Neutrophil (primary cell): Measurements from ENCODE around the gene CLCNKA.

ENCODE experiments used
- H3K27ac ChIP-seq: fragments of 200-600 bp; sonication (generic); 2 replicates; pipeline ENCODE4 v1.5.1; 2016; ENCODE audit warnings: mild to moderate bottlenecking, moderate library complexity
- H3K27me3 ChIP-seq: fragments of 200-600 bp; sonication (generic); 2 replicates; pipeline ENCODE4 v1.6.0; 2016; ENCODE audit warnings: mild to moderate bottlenecking
- H3K36me3 ChIP-seq: fragments of 200-600 bp; sonication (generic); 2 replicates; pipeline ENCODE4 v1.5.1; 2017
- H3K4me1 ChIP-seq, 2 experiments: fragments of 200-600 bp in 1 of 2; sonication (generic) in 1 of 2; 1 replicate in 1 of 2; 2 replicates in 1 of 2; pipeline versions ENCODE4 v1.5.1 to v1.6.1; 2013 to 2016; ENCODE audit warnings: low read depth in 1 of 2, low read length in 1 of 2, mild to moderate bottlenecking in 1 of 2, moderate library complexity in 1 of 2; ENCODE audit not compliant: control insufficient read depth in 1 of 2, insufficient read depth in 1 of 2
- H3K4me3 ChIP-seq, 2 experiments: fragments of 200-600 bp in 1 of 2; sonication (generic) in 1 of 2; 1 replicate in 1 of 2; 2 replicates in 1 of 2; pipeline ENCODE4 v1.5.1; 2013 to 2016; ENCODE audit warnings: low read depth in 1 of 2, low read length in 1 of 2, mild to moderate bottlenecking in 1 of 2, moderate library complexity in 1 of 2
- H3K9me3 ChIP-seq: fragments of 200-600 bp; sonication (generic); 2 replicates; pipeline ENCODE4 v1.5.1; 2016
- TF ChIP-seq, protein P1 (sequence below): fragments of 200-600 bp; sonication (generic); IDR thresholded peaks from 2 replicates; pipeline ENCODE4 v1.5.1; 2016; ENCODE audit warnings: antibody characterized with exemption

The CLCNKA gene

DNA sequence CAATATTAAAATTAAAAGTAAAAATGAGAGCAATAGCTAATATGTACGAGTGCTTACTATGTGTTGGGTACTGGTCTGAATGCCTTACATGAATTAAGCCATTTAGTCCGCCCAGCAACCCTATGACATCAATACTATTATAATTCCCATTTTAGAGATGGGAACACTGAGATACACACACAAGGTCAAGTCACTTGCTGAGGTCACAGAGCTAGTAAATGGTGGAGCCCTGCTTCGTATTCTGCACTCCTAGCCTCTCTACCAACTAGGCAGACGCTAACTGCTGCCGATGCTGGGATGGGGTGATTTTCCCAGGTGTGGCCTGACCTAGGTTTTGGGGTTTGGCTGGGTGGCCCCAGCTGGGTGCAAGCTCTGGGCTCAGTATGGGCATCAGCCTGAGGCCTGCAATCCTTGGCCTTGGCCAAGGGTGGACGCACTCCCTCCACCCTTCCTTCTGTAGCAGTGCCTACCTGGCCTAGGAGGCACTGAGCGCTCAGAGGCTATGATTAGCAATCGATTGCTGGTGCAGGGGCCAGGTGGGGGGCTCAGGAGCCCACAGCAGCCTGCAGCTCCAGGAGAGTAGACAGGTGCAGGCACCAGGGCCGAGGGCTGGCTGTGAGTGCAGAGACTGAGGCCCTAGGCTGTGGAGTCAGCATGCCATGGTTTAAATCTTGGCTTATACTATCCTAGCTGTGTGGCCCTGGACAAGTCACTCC is 49.0 kb downstream of the CLCNKA start:
- H3K9me3 ChIP-seq = no peaks in the 10 kb centered on the region
- H3K4me3 ChIP-seq = no peak overlapping the region
- H3K27ac ChIP-seq = no peak overlapping the region
- TF ChIP-seq, protein P1, sequence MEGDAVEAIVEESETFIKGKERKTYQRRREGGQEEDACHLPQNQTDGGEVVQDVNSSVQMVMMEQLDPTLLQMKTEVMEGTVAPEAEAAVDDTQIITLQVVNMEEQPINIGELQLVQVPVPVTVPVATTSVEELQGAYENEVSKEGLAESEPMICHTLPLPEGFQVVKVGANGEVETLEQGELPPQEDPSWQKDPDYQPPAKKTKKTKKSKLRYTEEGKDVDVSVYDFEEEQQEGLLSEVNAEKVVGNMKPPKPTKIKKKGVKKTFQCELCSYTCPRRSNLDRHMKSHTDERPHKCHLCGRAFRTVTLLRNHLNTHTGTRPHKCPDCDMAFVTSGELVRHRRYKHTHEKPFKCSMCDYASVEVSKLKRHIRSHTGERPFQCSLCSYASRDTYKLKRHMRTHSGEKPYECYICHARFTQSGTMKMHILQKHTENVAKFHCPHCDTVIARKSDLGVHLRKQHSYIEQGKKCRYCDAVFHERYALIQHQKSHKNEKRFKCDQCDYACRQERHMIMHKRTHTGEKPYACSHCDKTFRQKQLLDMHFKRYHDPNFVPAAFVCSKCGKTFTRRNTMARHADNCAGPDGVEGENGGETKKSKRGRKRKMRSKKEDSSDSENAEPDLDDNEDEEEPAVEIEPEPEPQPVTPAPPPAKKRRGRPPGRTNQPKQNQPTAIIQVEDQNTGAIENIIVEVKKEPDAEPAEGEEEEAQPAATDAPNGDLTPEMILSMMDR = no peak
- no peaks in the 10 kb centered on the region for H3K36me3 ChIP-seq
- H3K4me1 ChIP-seq = peaks cover 2 to 3% of the 10 kb centered on the region in 2 experiments
- H3K27me3 ChIP-seq = peaks cover 83% of the 10 kb centered on the region

DNA sequence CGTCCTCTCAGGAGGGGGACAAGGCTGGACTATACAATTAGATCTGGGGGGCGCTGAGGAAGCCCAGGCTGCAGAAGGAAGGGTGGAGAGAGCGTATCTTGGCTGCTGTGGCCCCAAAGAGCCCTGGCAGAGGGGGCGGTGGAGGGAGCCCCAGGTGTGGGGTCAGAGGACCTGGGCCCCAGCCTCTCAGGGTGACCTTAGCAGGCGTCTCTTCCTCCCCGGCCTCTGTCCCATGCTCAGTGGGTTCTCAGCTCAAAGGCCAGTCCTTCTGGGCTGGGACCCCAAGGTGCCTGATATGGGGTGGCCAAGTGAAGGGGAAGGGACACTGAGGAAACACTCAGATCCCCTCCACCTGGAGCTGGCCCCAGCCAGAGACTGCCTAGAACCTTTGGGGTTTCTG is 49.8 kb downstream of the CLCNKA start:
- Histone ChIP-seq H3K9me3 (no peaks in the 10 kb centered on the region), H3K36me3 (no peaks in the 10 kb centered on the region), H3K4me3 (no peak overlapping the region), H3K27me3 (peaks cover 80% of the 10 kb centered on the region), H3K27ac (no peak overlapping the region), H3K4me1 (peaks cover 2 to 3% of the 10 kb centered on the region in 2 experiments)
- TF ChIP-seq, protein P1 = no peak

DNA sequence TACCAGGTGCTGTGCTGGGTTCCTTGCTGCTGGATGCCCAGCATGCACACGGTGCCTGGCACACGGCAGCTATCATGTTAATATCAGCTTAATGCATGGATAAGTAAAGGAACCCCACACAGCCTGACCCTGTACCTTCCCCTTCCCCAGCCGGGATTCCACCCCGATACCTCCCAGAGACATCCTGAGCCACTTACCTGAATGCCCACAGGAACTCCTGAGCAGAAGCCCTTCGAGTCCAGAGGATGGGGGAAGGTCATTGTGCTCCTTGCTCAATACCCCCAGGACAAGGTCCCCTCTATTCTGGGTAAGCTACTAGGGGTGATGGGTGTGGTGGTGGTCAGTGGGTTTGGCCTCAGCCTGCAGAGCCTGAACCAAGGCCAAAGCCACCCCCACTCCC is 50.3 kb downstream of the CLCNKA start:
- Histone ChIP-seq H3K27me3 (peaks cover 75% of the 10 kb centered on the region), H3K27ac (no peak overlapping the region), H3K4me3 (no peak overlapping the region), H3K36me3 (no peaks in the 10 kb centered on the region), H3K9me3 (no peaks in the 10 kb centered on the region), H3K4me1 (peaks cover 2 to 3% of the 10 kb centered on the region in 2 experiments)
- TF ChIP-seq, protein P1 = no peak

DNA sequence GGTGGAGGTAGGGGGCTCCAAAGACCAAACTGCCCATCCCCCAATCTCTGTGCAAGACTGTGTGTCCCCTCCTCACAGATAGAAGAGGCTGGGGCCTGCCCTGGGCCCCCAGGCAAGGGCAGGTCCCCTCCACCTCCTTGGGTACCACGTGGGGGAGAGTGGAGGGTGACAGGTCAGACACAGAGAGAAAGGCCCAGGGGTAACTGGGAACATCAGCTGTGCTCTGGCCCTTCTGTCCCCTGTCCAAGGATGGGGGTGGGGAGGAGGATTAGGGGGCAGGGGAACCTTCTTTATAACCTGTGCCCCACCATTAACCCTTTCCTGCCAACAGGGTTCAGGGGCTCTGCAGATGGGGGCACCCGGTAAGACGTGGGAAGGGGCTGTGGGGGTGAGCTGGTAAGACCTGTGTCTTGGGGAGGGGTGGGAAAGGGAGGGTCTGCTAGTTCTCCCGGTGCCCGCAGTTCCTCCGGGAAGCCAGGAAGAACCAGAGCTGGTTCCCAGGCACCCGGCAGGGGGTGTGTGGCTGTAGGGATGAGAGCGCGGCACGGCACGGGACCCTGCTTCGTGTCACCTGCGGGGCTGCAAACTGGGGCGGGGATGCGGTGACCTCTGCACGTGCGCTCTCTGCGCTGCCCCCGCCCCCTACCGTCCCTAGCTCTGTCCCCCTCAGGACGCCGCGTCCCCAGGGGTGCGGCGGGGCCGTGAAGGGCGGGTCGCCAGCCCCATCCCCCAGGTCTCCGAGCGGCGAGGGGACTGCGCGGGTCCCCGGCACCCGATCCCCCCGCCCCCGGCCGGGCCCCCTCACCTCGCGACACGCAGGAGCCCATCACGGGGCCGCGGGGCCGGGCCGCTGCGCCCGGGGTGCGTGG is 51.0 kb downstream of the CLCNKA start:
- H3K36me3 ChIP-seq = no peaks in the 10 kb centered on the region
- peaks cover 2 to 3% of the 10 kb centered on the region in 2 experiments for H3K4me1 ChIP-seq
- no peak overlapping the region for H3K27ac ChIP-seq
- H3K27me3 ChIP-seq = peaks cover 70% of the 10 kb centered on the region
- H3K9me3 ChIP-seq = no peaks in the 10 kb centered on the region
- no peak overlapping the region for H3K4me3 ChIP-seq
- TF ChIP-seq, protein P1 = no peak

DNA sequence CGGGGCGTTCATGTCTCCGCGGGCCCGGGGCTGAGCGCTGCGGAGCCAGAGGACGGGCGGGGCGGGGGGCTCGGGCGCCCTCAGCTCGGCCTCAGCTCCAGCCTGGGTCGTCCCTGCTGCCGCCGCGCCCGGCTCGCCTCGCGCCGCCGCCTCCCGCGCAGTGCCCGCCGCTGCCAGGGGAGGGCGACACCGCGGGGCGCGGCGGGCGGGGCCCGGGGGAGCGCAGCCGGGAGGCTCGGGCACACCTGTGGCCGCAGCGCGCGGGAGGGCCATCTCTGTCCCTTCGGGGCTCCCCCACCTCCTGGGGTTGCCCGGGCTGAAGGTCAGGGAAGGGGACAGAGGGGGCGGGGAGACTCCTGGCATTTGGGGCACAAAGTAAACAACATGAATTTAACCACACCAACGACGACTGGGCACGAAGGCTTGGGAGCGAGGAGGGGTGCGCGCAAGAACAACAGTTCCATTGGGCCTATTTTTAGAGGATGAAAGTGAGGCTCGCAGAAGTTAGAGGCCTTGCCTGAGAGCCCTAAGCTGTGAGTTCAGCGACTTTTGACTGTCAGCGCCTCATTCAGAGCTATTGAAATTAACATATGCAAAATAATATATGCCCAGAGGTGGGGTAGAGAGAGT is 51.8 kb downstream of the CLCNKA start, which contains the start of gene FAM131C:
TSS of gene FAM131C (minus strand) at position 162 of the 630 bp plus-strand sequence. CDS start 209 bp downstream, outside the sequence.
- H3K9me3 ChIP-seq = no peaks in the 10 kb centered on the region
- TF ChIP-seq, protein P1 = no peak
- no peak within 1 kb of the TSS for H3K27ac ChIP-seq
- no peak within 1 kb of the TSS for H3K4me3 ChIP-seq
- peaks cover 63% of the 10 kb centered on the region for H3K27me3 ChIP-seq
- no peaks in the 10 kb centered on the region for H3K36me3 ChIP-seq
- H3K4me1 ChIP-seq = peaks cover 2 to 3% of the 10 kb centered on the region in 2 experiments
